HG03378 (cell line): Measurements from ENCODE around the gene SH2D1A.

Source experiments
- ATAC-seq: cut with Tn5 transposase; IDR thresholded peaks from one replicate; pipeline ENCODE4 v1.9.1; 2021; ENCODE audit warnings: mild to moderate bottlenecking, moderate library complexity; ENCODE audit not compliant: unreplicated experiment

The SH2D1A gene

DNA sequence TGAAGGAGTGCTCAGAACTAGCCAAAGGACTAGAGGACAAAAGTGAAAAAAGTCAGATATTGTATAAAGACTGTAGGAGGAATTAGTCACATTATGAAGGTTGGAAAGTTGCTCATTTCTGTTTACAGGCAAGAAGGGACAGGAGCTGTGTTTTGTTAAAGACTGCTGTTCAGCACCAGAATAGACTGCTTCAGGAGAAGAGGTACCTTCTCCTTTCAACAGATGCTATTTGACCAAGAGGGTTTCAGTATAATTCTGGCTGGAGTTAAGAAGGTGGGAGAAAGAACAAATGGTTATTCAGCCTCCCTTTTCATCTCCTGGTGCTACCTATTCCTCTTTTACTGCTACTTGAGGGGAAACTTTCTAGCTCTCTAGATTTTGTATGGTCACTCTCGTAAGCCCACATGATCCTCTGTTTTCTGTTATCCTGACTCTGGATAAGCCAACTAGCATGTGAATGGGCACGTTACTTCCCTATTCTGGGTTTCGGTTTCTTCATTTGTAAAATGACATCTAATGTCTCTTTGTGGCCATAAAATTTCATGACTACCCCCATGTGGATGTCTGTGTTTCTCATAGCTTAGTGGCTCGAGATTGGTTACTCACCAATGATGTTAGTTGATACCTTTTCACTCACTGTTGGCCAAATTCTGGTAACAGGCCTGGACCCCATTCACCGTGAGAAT, 68.9 kb downstream of the SH2D1A start:
- no peak for ATAC-seq

DNA sequence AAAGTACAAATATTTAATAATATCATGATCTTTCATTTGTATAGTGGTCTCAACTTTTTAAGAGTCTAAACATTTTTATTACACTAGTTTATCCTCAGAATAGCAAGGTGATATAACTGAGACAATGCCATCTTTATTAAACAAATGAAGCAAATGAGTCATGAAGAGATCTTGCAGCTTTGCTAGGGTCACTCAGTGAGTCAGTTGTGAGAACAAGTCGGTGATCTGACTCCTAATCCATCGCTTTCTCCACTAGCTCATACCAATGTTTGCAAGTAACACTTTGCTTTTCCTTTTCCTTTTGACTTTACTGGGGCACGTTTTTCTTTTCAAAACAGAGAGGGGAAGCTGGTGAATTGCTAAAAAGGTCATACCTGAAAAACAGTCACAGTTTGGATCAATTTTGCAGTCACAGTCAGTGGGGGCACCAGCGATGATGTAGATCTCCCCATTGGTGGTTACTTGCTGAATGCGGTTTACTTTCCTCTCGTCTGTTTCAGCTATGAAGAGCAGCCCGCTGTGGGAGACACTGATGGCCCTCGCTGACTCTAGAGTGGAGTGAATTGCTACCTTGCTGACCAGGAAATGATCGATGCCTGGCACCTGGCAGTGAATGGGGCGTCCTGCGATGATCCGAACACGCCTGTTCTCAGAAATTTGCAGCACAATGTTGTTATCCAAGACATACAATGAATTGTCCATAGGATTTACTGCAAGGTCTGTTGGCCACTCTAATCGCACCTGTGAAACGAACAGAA, 75.7 kb downstream of the SH2D1A start:
- no peak for ATAC-seq
